ENCODE results near the gene AKR1B15.
A peak's percentile ranks its signal among the peaks of the same experiment; 100 is the strongest.

AKR1B15 gene

GRCh38 chr7:134510646-134511045 lies 38.3 kb upstream of the AKR1B15 start:
- no peak overlapping the region for H3K27ac ChIP-seq
- TF ChIP-seq CTCF (conservative IDR thresholded peaks at IDR 0.05) (no peak), ZFX (IDR thresholded peaks at IDR 0.05) (no peak)

- H3K27ac ChIP-seq: no peak overlapping the region
- TF ChIP-seq CTCF (conservative IDR thresholded peaks at IDR 0.05) (no peak), ZFX (IDR thresholded peaks at IDR 0.05) (no peak)
Observed at GRCh38 chr7:134512271-134512670, 36.6 kb upstream of the AKR1B15 start.

- H3K27ac ChIP-seq: no peak overlapping the region
- TF ChIP-seq ZFX (IDR thresholded peaks at IDR 0.05): no peak
- TF ChIP-seq CTCF (conservative IDR thresholded peaks at IDR 0.05): peak; percentile 83
Observed at GRCh38 chr7:134513169-134513752, 35.6 kb upstream of the AKR1B15 start.

- no peak overlapping the region for H3K27ac ChIP-seq
- no peak for TF ChIP-seq ZFX (IDR thresholded peaks at IDR 0.05)
- TF ChIP-seq CTCF (conservative IDR thresholded peaks at IDR 0.05): no peak
Observed at GRCh38 chr7:134514106-134514505, 34.8 kb upstream of the AKR1B15 start.

- no peak overlapping the region for H3K27ac ChIP-seq
- TF ChIP-seq ZFX (IDR thresholded peaks at IDR 0.05) (no peak), CTCF (conservative IDR thresholded peaks at IDR 0.05) (peak; percentile 94)
Observed at GRCh38 chr7:134514663-134515062, 34.2 kb upstream of the AKR1B15 start.

- TF ChIP-seq ZFX (IDR thresholded peaks at IDR 0.05) (no peak), CTCF (conservative IDR thresholded peaks at IDR 0.05) (no peak)
- no peak overlapping the region for H3K27ac ChIP-seq
Observed at GRCh38 chr7:134515569-134516468, 33.1 kb upstream of the AKR1B15 start.

DNA sequence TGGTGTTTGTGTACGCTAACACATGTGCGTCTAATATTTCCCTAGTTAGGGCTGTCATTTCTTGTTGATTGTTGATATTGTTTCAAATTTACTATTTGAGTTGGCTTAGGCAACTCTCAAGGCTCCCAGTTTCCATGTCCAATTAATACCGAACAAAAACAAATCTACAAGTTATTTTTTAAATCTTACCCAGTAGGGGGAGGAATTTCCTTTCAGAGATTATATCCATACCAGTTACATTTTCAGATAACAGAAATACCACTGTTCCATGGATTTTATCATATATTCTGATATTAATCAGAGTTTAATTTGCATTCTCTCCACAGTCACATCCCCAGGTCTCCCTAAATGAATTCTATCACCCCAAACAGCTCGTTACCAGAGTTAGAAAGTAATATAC lies 28.8 kb upstream of the AKR1B15 start:
- no peak overlapping the region for H3K27ac ChIP-seq
- TF ChIP-seq CTCF (conservative IDR thresholded peaks at IDR 0.05) (peak; percentile 59), ZFX (IDR thresholded peaks at IDR 0.05) (no peak)

Measured in C4-2B (cell line).